ENCODE results near the gene PFKFB4.
"Not testable (repeated sequence)": the region's sequence is repeated elsewhere in the genome, so short reads cannot be mapped to it uniquely, and the experiment has no call there.

The PFKFB4 gene

GRCh38 chr3:48532271-48532976 lies 24.2 kb downstream of the PFKFB4 start:
- Histone ChIP-seq H3K36me3 (ENCODE audit: control insufficient read depth, low read length) (peaks cover 54% of the 10 kb centered on the region), H3K4me1 (ENCODE audit: control insufficient read depth, low read length) (no peaks in the 10 kb centered on the region), H3K9me3 (ENCODE audit: control insufficient read depth, insufficient read depth, low read length) (no peaks in the 10 kb centered on the region), H3K4me3 (ENCODE audit: low read length) (no peak overlapping the region), H4K20me1 (ENCODE audit: control insufficient read depth, insufficient read depth, low read depth, low read length) (no peaks in the 10 kb centered on the region), H3F3A (ENCODE audit: control insufficient read depth, insufficient read depth) (no peaks in the 10 kb centered on the region; the same call in 1 of the 2 replicates), H3K27me3 (ENCODE audit: control insufficient read depth, low read length) (no peaks in the 10 kb centered on the region), H3K9me2 (replicated peaks; ENCODE audit: control insufficient read depth, low read length) (no peaks in the 10 kb centered on the region), H3K79me2 (ENCODE audit: control insufficient read depth, low read length) (no peaks in the 10 kb centered on the region), H3K4me2 (ENCODE audit: low read length) (no peak overlapping the region), H3K27ac (ENCODE audit: low read depth, low read length) (no peak overlapping the region)
- TF ChIP-seq CTCF (IDR thresholded peaks at IDR 0.05; ENCODE audit: low read depth, low read length, poor library complexity, severe bottlenecking), result no peak
- no peak for TF ChIP-seq EZH2phosphoT487 (IDR thresholded peaks at IDR 0.05; ENCODE audit: borderline replicate concordance, low read length)

GRCh38 chr3:48530701-48531100 lies 25.9 kb downstream of the PFKFB4 start:
- peaks cover 37% of the 10 kb centered on the region for H3K36me3 ChIP-seq (ENCODE audit: control insufficient read depth, low read length)
- H3K9me2 ChIP-seq (replicated peaks; ENCODE audit: control insufficient read depth, low read length); H3K4me1 ChIP-seq (ENCODE audit: control insufficient read depth, low read length); H3K4me3 ChIP-seq (ENCODE audit: low read length); H3K9me3 ChIP-seq (ENCODE audit: control insufficient read depth, insufficient read depth, low read length); H3K27ac ChIP-seq (ENCODE audit: low read depth, low read length); H3F3A ChIP-seq (ENCODE audit: control insufficient read depth, insufficient read depth); H3K79me2 ChIP-seq (ENCODE audit: control insufficient read depth, low read length); H4K20me1 ChIP-seq (ENCODE audit: control insufficient read depth, insufficient read depth, low read depth, low read length); H3K27me3 ChIP-seq (ENCODE audit: control insufficient read depth, low read length); H3K4me2 ChIP-seq (ENCODE audit: low read length): not testable (repeated sequence)

- Histone ChIP-seq H3K27me3 (ENCODE audit: control insufficient read depth, low read length) (no peaks in the 10 kb centered on the region), H4K20me1 (ENCODE audit: control insufficient read depth, insufficient read depth, low read depth, low read length) (no peaks in the 10 kb centered on the region), H3K4me2 (ENCODE audit: low read length) (no peak overlapping the region), H3F3A (ENCODE audit: control insufficient read depth, insufficient read depth) (no peaks in the 10 kb centered on the region; the same call in 1 of the 2 replicates), H3K79me2 (ENCODE audit: control insufficient read depth, low read length) (no peaks in the 10 kb centered on the region), H3K9me3 (ENCODE audit: control insufficient read depth, insufficient read depth, low read length) (no peaks in the 10 kb centered on the region), H3K4me1 (ENCODE audit: control insufficient read depth, low read length) (no peaks in the 10 kb centered on the region), H3K27ac (ENCODE audit: low read depth, low read length) (no peak overlapping the region), H3K9me2 (replicated peaks; ENCODE audit: control insufficient read depth, low read length) (no peaks in the 10 kb centered on the region), H3K36me3 (ENCODE audit: control insufficient read depth, low read length) (peaks cover 29% of the 10 kb centered on the region), H3K4me3 (ENCODE audit: low read length) (no peak overlapping the region)
- TF ChIP-seq EZH2phosphoT487 (IDR thresholded peaks at IDR 0.05; ENCODE audit: borderline replicate concordance, low read length), result no peak
- no peak for TF ChIP-seq CTCF (IDR thresholded peaks at IDR 0.05; ENCODE audit: low read depth, low read length, poor library complexity, severe bottlenecking)
These were observed 27.8 kb downstream of the PFKFB4 start for GRCh38 chr3:48528754-48529153.

- no peaks in the 10 kb centered on the region for H3K27me3 ChIP-seq (ENCODE audit: control insufficient read depth, low read length)
- peaks cover 30% of the 10 kb centered on the region for H3K36me3 ChIP-seq (ENCODE audit: control insufficient read depth, low read length)
- no peaks in the 10 kb centered on the region; the same call in 1 of the 2 replicates for H3F3A ChIP-seq (ENCODE audit: control insufficient read depth, insufficient read depth)
- H3K9me3 ChIP-seq (ENCODE audit: control insufficient read depth, insufficient read depth, low read length), result no peaks in the 10 kb centered on the region
- no peaks in the 10 kb centered on the region for H3K79me2 ChIP-seq (ENCODE audit: control insufficient read depth, low read length)
- H3K4me2 ChIP-seq (ENCODE audit: low read length), result no peak overlapping the region
- H3K9me2 ChIP-seq (replicated peaks; ENCODE audit: control insufficient read depth, low read length), result no peaks in the 10 kb centered on the region
- no peak overlapping the region for H3K4me3 ChIP-seq (ENCODE audit: low read length)
- no peak overlapping the region for H3K27ac ChIP-seq (ENCODE audit: low read depth, low read length)
- TF ChIP-seq CTCF (IDR thresholded peaks at IDR 0.05; ENCODE audit: low read depth, low read length, poor library complexity, severe bottlenecking), result no peak
- TF ChIP-seq EZH2phosphoT487 (IDR thresholded peaks at IDR 0.05; ENCODE audit: borderline replicate concordance, low read length), result no peak
- no peaks in the 10 kb centered on the region for H4K20me1 ChIP-seq (ENCODE audit: control insufficient read depth, insufficient read depth, low read depth, low read length)
- H3K4me1 ChIP-seq (ENCODE audit: control insufficient read depth, low read length), result no peaks in the 10 kb centered on the region
These were observed 28.6 kb downstream of the PFKFB4 start for GRCh38 chr3:48528048-48528447.
